CD8-positive, alpha-beta memory T cell (primary cell): ENCODE measurements around the gene GALNT11. TPM values are rescaled to one million over a fixed set of nuclear protein-coding genes. Genes with fewer than 3 reads are reported as not detected.

Experiments
- CTCF ChIA-PET: fragments of 350-600 bp; sonication (Branson Sonifier 250); formaldehyde crosslinking; loops from one replicate; lab custom pipeline; 2021; ENCODE audit warnings: antibody characterized with exemption; lab: Charles Lee
- POLR2A ChIA-PET: fragments of 350-600 bp; sonication (Branson Sonifier 250); formaldehyde crosslinking; loops from one replicate; lab custom pipeline; 2021; ENCODE audit warnings: antibody characterized with exemption; lab: Charles Lee
- DNase-seq, 5 donors: peaks; one replicate each; pipeline versions ENCODE4 v3.0.0 to v3.0.0-alpha.2; 2020 to 2022; ENCODE audit warnings: mixed read lengths in 1 of 5
- H3K27ac ChIP-seq: one replicate; pipeline ENCODE4 v1.7.0; 2013; ENCODE audit warnings: low read depth, mild to moderate bottlenecking, low read length, moderate library complexity
- H3K27me3 ChIP-seq: 2 replicates; pipeline ENCODE4 v1.7.0; 2013; ENCODE audit warnings: low read length, mild to moderate bottlenecking; ENCODE audit not compliant: insufficient read depth, poor library complexity, severe bottlenecking
- H3K36me3 ChIP-seq: 2 replicates; pipeline ENCODE4 v1.7.0; 2013; ENCODE audit warnings: mild to moderate bottlenecking, low read length, moderate library complexity; ENCODE audit not compliant: insufficient read depth
- H3K4me1 ChIP-seq: 2 replicates; pipeline ENCODE4 v1.7.0; 2013; ENCODE audit warnings: mild to moderate bottlenecking, low read length, moderate library complexity; ENCODE audit not compliant: insufficient read depth
- H3K4me3 ChIP-seq: 2 replicates; pipeline ENCODE4 v1.7.0; 2013; ENCODE audit warnings: mild to moderate bottlenecking, low read length
- H3K9me3 ChIP-seq: 2 replicates; pipeline ENCODE4 v1.7.0; 2013; ENCODE audit warnings: mild to moderate bottlenecking, low read length
- H3K27ac Mint-ChIP-seq, 8 donors: one replicate each; pipeline ENCODE4 v1.8.0; 2020 to 2021; ENCODE audit warnings: mixed read lengths in 8 of 8, mild to moderate bottlenecking in 6 of 8, inconsistent platforms in 3 of 8, moderate library complexity in 3 of 8
- H3K27me3 Mint-ChIP-seq, 2 donors: one replicate each; pipeline ENCODE4 v1.8.0; 2020 to 2021; ENCODE audit warnings: mixed read lengths in 2 of 2, mild to moderate bottlenecking in 1 of 2, moderate library complexity in 1 of 2
- H3K36me3 Mint-ChIP-seq, 3 donors: one replicate each; pipeline ENCODE4 v1.8.0; 2020 to 2021; ENCODE audit warnings: mixed read lengths in 3 of 3, inconsistent platforms in 1 of 3, mild to moderate bottlenecking in 1 of 3
- H3K4me1 Mint-ChIP-seq, 3 donors: one replicate each; pipeline ENCODE4 v1.8.0; 2020 to 2021; ENCODE audit warnings: mixed read lengths in 3 of 3, inconsistent platforms in 1 of 3, mild to moderate bottlenecking in 1 of 3
- H3K4me3 Mint-ChIP-seq, 7 donors: one replicate each; pipeline ENCODE4 v1.8.0; 2020 to 2021; ENCODE audit warnings: mixed read lengths in 7 of 7, mild to moderate bottlenecking in 6 of 7, moderate library complexity in 4 of 7, inconsistent platforms in 2 of 7
- H3K9me3 Mint-ChIP-seq, 5 donors: one replicate each; pipeline ENCODE4 v1.8.0; 2020 to 2022; ENCODE audit warnings: mixed read lengths in 5 of 5, mild to moderate bottlenecking in 3 of 5, moderate library complexity in 2 of 5, inconsistent platforms in 1 of 5
- polyA plus RNA-seq: library from polyadenylated mRNA; unstranded; fragments of 300-500 nt; fragmentation: Illumina TruSeq; gene quantifications from one replicate; pipeline ENCODE4 v1.2.3, GENCODE V29; 2021
- total RNA-seq, 2 experiments: library from RNA; stranded (reverse); gene quantifications; one replicate each; pipeline ENCODE4 v1.2.3, GENCODE V29; 2021

GALNT11 gene
- total and polyA plus RNA-seq, 3 experiments from 2014 or later: 20.3 to 65.3 (median 21.5) TPM

DNA sequence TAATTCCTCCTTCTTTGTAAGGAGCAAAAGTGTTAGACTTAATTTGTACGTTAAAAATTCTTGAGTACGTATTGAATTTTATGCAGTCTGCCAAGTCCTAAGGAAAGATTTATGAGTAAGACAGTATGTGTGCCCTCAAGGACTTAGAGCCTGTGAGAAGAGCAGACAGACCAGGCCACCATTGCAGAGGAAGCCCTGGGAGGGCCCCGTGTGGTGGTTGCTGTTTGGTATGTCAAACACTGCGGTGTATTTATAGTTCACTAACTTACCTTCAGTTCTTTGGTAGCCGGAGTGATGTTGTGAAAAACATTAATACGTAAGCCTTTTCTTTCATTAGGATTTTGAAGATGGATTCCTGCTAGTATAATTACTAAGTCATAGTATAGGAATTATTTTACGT, 82.9 kb downstream of the GALNT11 start:
- Mint-ChIP-seq H3K4me1 (peaks cover 0 to 1% (median 0%) of the 10 kb centered on the region in 3 donors), H3K9me3 (no peaks in the 10 kb centered on the region), H3K27ac (no peak overlapping the region), H3K36me3 (peaks cover 21 to 80% (median 23%) of the 10 kb centered on the region in 3 donors), H3K27me3 (no peaks in the 10 kb centered on the region), H3K4me3 (no peak overlapping the region)
- CTCF ChIA-PET: no interaction called here
- no peak for DNase-seq
- H3K27me3 ChIP-seq: no peaks in the 10 kb centered on the region
- no peaks in the 10 kb centered on the region for H3K4me1 ChIP-seq
- H3K4me3 ChIP-seq: no peak overlapping the region
- POLR2A ChIA-PET: interaction anchor here (0.6 kb wide), 1 partner anchor 10 kb away, joined by 3 read pairs; no protein-coding TSS in a partner anchor
- no peak overlapping the region for H3K27ac ChIP-seq
- H3K36me3 ChIP-seq: peaks cover 10% of the 10 kb centered on the region
- no peaks in the 10 kb centered on the region for H3K9me3 ChIP-seq

DNA sequence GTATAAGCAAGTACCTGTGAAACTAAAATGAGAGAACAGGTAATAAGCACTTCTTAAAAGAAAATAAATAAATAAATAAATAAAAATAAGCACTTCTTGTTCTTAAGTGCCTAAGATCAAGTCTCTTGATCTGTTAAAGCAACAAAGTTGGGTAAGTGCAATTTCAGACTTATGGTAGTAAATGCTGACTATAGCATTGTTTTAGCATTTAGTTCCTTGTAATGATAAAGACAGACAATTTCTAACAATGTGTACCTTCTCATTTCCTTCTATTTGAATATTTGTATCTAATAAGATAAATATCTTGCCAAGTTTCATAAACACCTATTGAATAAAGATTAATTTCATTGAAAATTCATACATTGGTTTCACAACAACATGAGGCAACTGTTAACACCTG, 87.4 kb downstream of the GALNT11 start:
- H3K27ac Mint-ChIP-seq: peak overlapping the region in 2 of 8 donors; percentile 1 to 31
- CTCF ChIA-PET: no interaction called here

GRCh38 chr7:152115021-152115718, 89.7 kb downstream of the GALNT11 start:
- Mint-ChIP-seq H3K27me3 (no peaks in the 10 kb centered on the region), H3K4me3 (no peak overlapping the region), H3K9me3 (no peaks in the 10 kb centered on the region), H3K36me3 (peaks cover 22 to 77% (median 22%) of the 10 kb centered on the region in 3 donors), H3K27ac (peak overlapping the region in 1 of 8 donors; percentile 7), H3K4me1 (no peaks in the 10 kb centered on the region)
- no peak overlapping the region for H3K27ac ChIP-seq
- no peaks in the 10 kb centered on the region for H3K27me3 ChIP-seq
- H3K4me1 ChIP-seq: no peaks in the 10 kb centered on the region
- POLR2A ChIA-PET: no interaction called here
- no peak for DNase-seq
- CTCF ChIA-PET: interaction anchor here (0.7 kb wide), 1 partner anchor 10 kb away, joined by 4 read pairs; no protein-coding TSS in a partner anchor
- H3K36me3 ChIP-seq: peaks cover 22% of the 10 kb centered on the region
- no peaks in the 10 kb centered on the region for H3K9me3 ChIP-seq
- no peak overlapping the region for H3K4me3 ChIP-seq

More for the DNA sequence above, 87.4 kb downstream of the GALNT11 start:
- H3K4me3 Mint-ChIP-seq: no peak overlapping the region
- H3K27ac ChIP-seq: no peak overlapping the region
- no peaks in the 10 kb centered on the region for H3K27me3 Mint-ChIP-seq
- H3K4me3 ChIP-seq: no peak overlapping the region
- DNase-seq: no peak
- H3K36me3 ChIP-seq: peaks cover 5% of the 10 kb centered on the region
- no peaks in the 10 kb centered on the region for H3K9me3 Mint-ChIP-seq
- POLR2A ChIA-PET: no interaction called here
- no peaks in the 10 kb centered on the region for H3K4me1 ChIP-seq
- H3K9me3 ChIP-seq: no peaks in the 10 kb centered on the region
- peaks cover 18 to 75% (median 22%) of the 10 kb centered on the region in 3 donors for H3K36me3 Mint-ChIP-seq
- no peaks in the 10 kb centered on the region for H3K4me1 Mint-ChIP-seq
- H3K27me3 ChIP-seq: no peaks in the 10 kb centered on the region

DNA sequence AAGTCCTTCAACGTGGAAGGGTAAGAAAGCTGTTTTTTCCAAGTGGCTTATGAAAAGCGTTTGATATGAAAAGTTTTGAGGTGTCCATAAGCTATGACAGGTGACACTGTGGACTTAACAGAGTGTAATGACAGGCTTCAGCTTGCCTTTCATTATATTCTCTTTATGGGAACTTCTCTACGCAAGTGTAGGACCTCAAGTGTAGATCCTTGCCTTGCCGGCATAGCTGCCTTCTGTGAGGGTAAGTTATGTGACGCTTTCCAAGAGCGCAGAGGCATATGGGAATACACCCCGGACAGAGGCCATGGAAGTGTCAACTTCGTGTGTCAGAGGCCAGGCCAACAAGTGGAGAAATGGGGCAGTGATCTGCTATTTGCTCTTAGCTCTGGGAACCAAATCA, 91.9 kb downstream of the GALNT11 start:
- CTCF ChIA-PET: no interaction called here
- Histone ChIP-seq H3K4me3 (no peak overlapping the region), H3K27ac (no peak overlapping the region), H3K9me3 (no peaks in the 10 kb centered on the region), H3K27me3 (no peaks in the 10 kb centered on the region), H3K4me1 (no peaks in the 10 kb centered on the region), H3K36me3 (peaks cover 33% of the 10 kb centered on the region)
- H3K4me1 Mint-ChIP-seq: peaks cover 6 to 11% (median 10%) of the 10 kb centered on the region in 3 donors
- H3K4me3 Mint-ChIP-seq: no peak overlapping the region
- no peaks in the 10 kb centered on the region for H3K27me3 Mint-ChIP-seq
- POLR2A ChIA-PET: no interaction called here
- peaks cover 30 to 82% (median 32%) of the 10 kb centered on the region in 3 donors for H3K36me3 Mint-ChIP-seq
- no peak for DNase-seq
- no peak overlapping the region for H3K27ac Mint-ChIP-seq
- no peaks in the 10 kb centered on the region for H3K9me3 Mint-ChIP-seq

GRCh38 chr7:152120210-152120609, 94.7 kb downstream of the GALNT11 start:
- POLR2A ChIA-PET: no interaction called here

DNA sequence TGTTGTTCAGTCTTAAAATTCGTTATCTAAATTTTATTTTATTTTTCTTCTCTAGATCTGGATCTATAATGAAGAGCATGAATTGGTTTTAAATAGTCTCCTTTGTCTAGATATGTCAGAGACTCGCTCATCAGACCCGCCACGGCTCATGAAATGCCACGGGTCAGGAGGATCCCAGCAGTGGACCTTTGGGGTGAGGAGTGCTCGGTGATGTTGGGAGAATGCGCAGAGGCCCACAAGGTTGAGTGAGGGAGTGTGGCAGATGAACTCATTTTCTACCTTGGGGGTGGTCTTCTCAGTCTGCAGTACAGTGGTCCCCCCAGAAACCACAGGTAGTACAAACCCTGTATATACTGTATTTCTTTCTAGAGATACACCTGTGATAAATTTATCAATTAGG, 95.3 kb downstream of the GALNT11 start:
- Histone ChIP-seq H3K27ac (no peak overlapping the region), H3K9me3 (peaks cover 6% of the 10 kb centered on the region), H3K4me3 (no peak overlapping the region), H3K36me3 (peaks cover 46% of the 10 kb centered on the region), H3K27me3 (no peaks in the 10 kb centered on the region), H3K4me1 (no peaks in the 10 kb centered on the region)
- H3K27me3 Mint-ChIP-seq: no peaks in the 10 kb centered on the region
- no peak for DNase-seq
- H3K27ac Mint-ChIP-seq: peak overlapping the region in 3 of 8 donors; percentile 17 to 51 (median 27)
- H3K36me3 Mint-ChIP-seq: peaks cover 47 to 91% (median 54%) of the 10 kb centered on the region in 3 donors
- H3K4me3 Mint-ChIP-seq: no peak overlapping the region
- ChIA-PET CTCF (no interaction called here), POLR2A (no interaction called here)
- H3K9me3 Mint-ChIP-seq: peaks cover 0 to 12% (median 7%) of the 10 kb centered on the region in 5 donors
- peaks cover 11 to 17% (median 14%) of the 10 kb centered on the region in 3 donors for H3K4me1 Mint-ChIP-seq

More at GRCh38 chr7:152120210-152120609, 94.7 kb downstream of the GALNT11 start:
- Mint-ChIP-seq H3K27ac (peak overlapping the region in 3 of 8 donors; percentile 17 to 27 (median 17)), H3K27me3 (no peaks in the 10 kb centered on the region), H3K4me3 (no peak overlapping the region), H3K36me3 (peaks cover 47 to 90% (median 49%) of the 10 kb centered on the region in 3 donors), H3K9me3 (peaks cover 0 to 12% (median 7%) of the 10 kb centered on the region in 5 donors), H3K4me1 (peaks cover 11 to 17% (median 14%) of the 10 kb centered on the region in 3 donors)
- H3K9me3 ChIP-seq: peaks cover 6% of the 10 kb centered on the region
- DNase-seq: no peak
- H3K27ac ChIP-seq: no peak overlapping the region
- H3K4me3 ChIP-seq: no peak overlapping the region
- no peaks in the 10 kb centered on the region for H3K27me3 ChIP-seq
- no peaks in the 10 kb centered on the region for H3K4me1 ChIP-seq
- peaks cover 46% of the 10 kb centered on the region for H3K36me3 ChIP-seq
- CTCF ChIA-PET: no interaction called here

DNA sequence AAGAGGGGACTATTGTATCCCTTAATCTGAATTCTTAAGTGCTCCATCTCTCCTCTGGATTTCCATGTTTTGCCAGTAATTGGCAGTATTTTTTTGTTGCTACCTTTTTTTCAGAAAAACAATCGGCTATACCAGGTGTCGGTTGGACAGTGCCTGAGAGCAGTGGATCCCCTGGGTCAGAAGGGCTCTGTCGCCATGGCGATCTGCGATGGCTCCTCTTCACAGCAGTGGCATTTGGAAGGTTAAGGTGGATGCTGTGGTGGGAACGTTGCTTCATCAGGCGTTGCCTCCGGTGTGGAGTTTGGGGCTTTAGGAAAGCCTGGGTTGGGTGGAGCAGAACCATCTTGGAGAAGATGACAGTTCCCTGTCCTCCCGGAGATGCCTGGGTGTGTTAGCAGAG, 96.0 kb downstream of the GALNT11 start:
- H3K27ac Mint-ChIP-seq: peak overlapping the region in 2 of 8 donors; percentile 26 to 50
- Histone ChIP-seq H3K9me3 (peaks cover 6% of the 10 kb centered on the region), H3K4me3 (no peak overlapping the region), H3K36me3 (peaks cover 46% of the 10 kb centered on the region), H3K4me1 (no peaks in the 10 kb centered on the region), H3K27ac (no peak overlapping the region), H3K27me3 (no peaks in the 10 kb centered on the region)
- no peak for DNase-seq
- H3K27me3 Mint-ChIP-seq: no peaks in the 10 kb centered on the region
- POLR2A ChIA-PET: no interaction called here
- peaks cover 46 to 91% (median 55%) of the 10 kb centered on the region in 3 donors for H3K36me3 Mint-ChIP-seq
- H3K4me3 Mint-ChIP-seq: peak overlapping the region in 1 of 7 donors; percentile 9
- peaks cover 11 to 17% (median 14%) of the 10 kb centered on the region in 3 donors for H3K4me1 Mint-ChIP-seq
- H3K9me3 Mint-ChIP-seq: peaks cover 0 to 12% (median 7%) of the 10 kb centered on the region in 5 donors
- CTCF ChIA-PET: no interaction called here

GRCh38 chr7:152122540-152122939, 97.1 kb downstream of the GALNT11 start:
- Histone ChIP-seq H3K36me3 (peaks cover 46% of the 10 kb centered on the region), H3K4me1 (no peaks in the 10 kb centered on the region), H3K27ac (no peak overlapping the region), H3K4me3 (no peak overlapping the region), H3K27me3 (no peaks in the 10 kb centered on the region), H3K9me3 (peaks cover 6% of the 10 kb centered on the region)
- no peak for DNase-seq
- ChIA-PET CTCF (no interaction called here), POLR2A (no interaction called here)
- Mint-ChIP-seq H3K27ac (peak overlapping the region in 3 of 8 donors; percentile 8 to 51 (median 50)), H3K4me1 (peaks cover 11 to 17% (median 14%) of the 10 kb centered on the region in 3 donors), H3K36me3 (peaks cover 47 to 91% (median 63%) of the 10 kb centered on the region in 3 donors), H3K27me3 (no peaks in the 10 kb centered on the region), H3K9me3 (peaks cover 0 to 12% (median 7%) of the 10 kb centered on the region in 5 donors), H3K4me3 (no peak overlapping the region)
